Sigmoid colon (tissue), 3 donors: ENCODE results near the gene C1QL1.

ENCODE experiments used
- CTCF ChIP-seq, 4 experiments: fragments of 450-650 bp in 3 of 4; fragments of 200-600 bp in 1 of 4; IDR thresholded peaks; one replicate each; pipeline ENCODE4 v1.5.1; 2016 to 2019; ENCODE audit warnings: antibody characterized with exemption in 4 of 4, mild to moderate bottlenecking in 3 of 4, moderate library complexity in 2 of 4
- POLR2A ChIP-seq, 2 donors: fragments of 450-650 bp; IDR thresholded peaks; one replicate each; pipeline ENCODE4 v1.6.1; 2016; ENCODE audit warnings: antibody characterized with exemption in 2 of 2, mild to moderate bottlenecking in 2 of 2, moderate library complexity in 2 of 2

GRCh38 chr17:44921122-44921882 lies 46.8 kb downstream of the C1QL1 start:
- TF ChIP-seq CTCF (IDR thresholded peaks at IDR 0.05) (no peak), POLR2A (IDR thresholded peaks at IDR 0.05) (no peak)
